ENCODE data around the gene NYAP2. TPM values are rescaled to one million over a fixed set of nuclear protein-coding genes. Genes with fewer than 3 reads are reported as not detected.

The NYAP2 gene
- polyA plus RNA-seq, 2 donors, result 0.08 to 0.09 TPM

DNA sequence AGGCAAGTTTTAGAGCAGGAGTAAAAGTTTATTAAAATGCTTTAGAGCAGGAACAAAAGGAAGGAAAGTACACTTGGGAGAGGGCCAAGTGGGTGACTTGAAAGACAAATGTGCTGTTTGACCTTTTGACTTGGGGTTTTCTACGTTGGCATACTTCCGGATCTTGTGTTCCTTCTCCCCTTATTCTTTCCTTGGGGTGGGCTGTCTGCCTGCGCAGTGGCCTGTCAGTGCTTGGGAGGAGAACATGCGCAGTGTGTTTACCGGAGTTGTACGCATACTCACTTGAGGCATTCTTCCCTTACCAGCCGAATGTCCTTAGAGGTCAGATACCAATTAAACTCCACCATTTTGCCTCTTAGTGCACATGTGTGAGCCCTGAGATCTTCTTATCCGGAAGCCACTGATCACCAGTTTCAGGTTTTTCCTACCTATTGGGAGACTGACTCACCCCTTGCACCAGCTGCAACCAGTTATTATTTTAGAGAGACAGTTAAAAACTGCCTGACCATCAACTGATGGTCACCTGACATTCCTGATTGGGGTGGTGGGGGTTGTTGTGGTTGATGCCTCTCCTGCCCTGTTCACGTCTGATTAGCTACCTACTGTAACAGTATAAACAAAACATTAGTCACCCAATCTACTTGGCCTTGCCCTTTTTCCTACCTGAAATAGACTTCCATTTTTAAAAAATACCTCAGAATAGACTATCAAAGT is 67.5 kb downstream of the NYAP2 start:
- Histone ChIP-seq H3K4me1 (ENCODE audit: control insufficient read depth in 2 of 2, insufficient read depth in 2 of 2, low read length in 1 of 2) (no peaks in the 10 kb centered on the region), H3K4me3 (ENCODE audit: low read depth in 1 of 2, low read length in 2 of 2) (no peak overlapping the region), H3K27me3 (ENCODE audit: control insufficient read depth in 1 of 2, insufficient read depth in 2 of 2, low read length in 2 of 2) (no peaks in the 10 kb centered on the region), H3K27ac (ENCODE audit: low read depth in 2 of 2, low read length in 1 of 2) (no peak overlapping the region), H3K9me3 (ENCODE audit: control insufficient read depth in 2 of 2, insufficient read depth in 1 of 2, low read depth in 1 of 2, low read length in 1 of 2) (no peaks in the 10 kb centered on the region), H3K36me3 (ENCODE audit: control insufficient read depth in 2 of 2, insufficient read depth in 2 of 2, low read length in 1 of 2) (no peaks in the 10 kb centered on the region)
- 63 to 64% methylated on average over 9 of the region's 9 CpGs for WGBS, 2 donors

- H3K27me3 ChIP-seq (ENCODE audit: control insufficient read depth in 1 of 2, insufficient read depth in 2 of 2, low read length in 2 of 2), result no peaks in the 10 kb centered on the region
- 51 to 54% methylated on average over 2 of the region's 2 CpGs for WGBS, 2 donors
- H3K36me3 ChIP-seq (ENCODE audit: control insufficient read depth in 2 of 2, insufficient read depth in 2 of 2, low read length in 1 of 2), result no peaks in the 10 kb centered on the region
- H3K27ac ChIP-seq (ENCODE audit: low read depth in 2 of 2, low read length in 1 of 2), result no peak overlapping the region
- no peaks in the 10 kb centered on the region for H3K4me1 ChIP-seq (ENCODE audit: control insufficient read depth in 2 of 2, insufficient read depth in 2 of 2, low read length in 1 of 2)
- H3K9me3 ChIP-seq (ENCODE audit: control insufficient read depth in 2 of 2, insufficient read depth in 1 of 2, low read depth in 1 of 2, low read length in 1 of 2), result no peaks in the 10 kb centered on the region
- no peak overlapping the region for H3K4me3 ChIP-seq (ENCODE audit: low read depth in 1 of 2, low read length in 2 of 2)
These were observed 68.6 kb downstream of the NYAP2 start for GRCh38 chr2:225468131-225468530.

DNA sequence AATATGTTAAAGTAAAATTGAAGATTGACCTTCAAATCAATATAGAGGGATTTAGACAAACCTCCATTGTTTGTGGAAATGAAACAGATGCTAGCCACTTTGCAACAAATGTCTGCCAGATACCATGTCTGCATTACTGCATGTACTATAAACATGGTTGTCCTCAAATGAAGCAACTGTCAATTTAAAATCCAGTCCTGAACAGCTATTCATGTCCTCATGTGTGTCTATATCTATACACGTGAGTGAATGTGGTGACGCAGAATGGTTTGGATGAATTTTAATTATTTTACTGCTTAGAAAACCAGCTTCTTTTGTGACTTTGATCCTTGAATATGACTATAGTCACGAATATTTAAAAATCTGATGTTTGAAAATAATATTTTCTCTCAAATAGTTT is 71.5 kb downstream of the NYAP2 start:
- Histone ChIP-seq H3K36me3 (ENCODE audit: control insufficient read depth in 2 of 2, insufficient read depth in 2 of 2, low read length in 1 of 2) (no peaks in the 10 kb centered on the region), H3K27ac (ENCODE audit: low read depth in 2 of 2, low read length in 1 of 2) (no peak overlapping the region), H3K27me3 (ENCODE audit: control insufficient read depth in 1 of 2, insufficient read depth in 2 of 2, low read length in 2 of 2) (no peaks in the 10 kb centered on the region), H3K9me3 (ENCODE audit: control insufficient read depth in 2 of 2, insufficient read depth in 1 of 2, low read depth in 1 of 2, low read length in 1 of 2) (no peaks in the 10 kb centered on the region), H3K4me3 (ENCODE audit: low read depth in 1 of 2, low read length in 2 of 2) (no peak overlapping the region), H3K4me1 (ENCODE audit: control insufficient read depth in 2 of 2, insufficient read depth in 2 of 2, low read length in 1 of 2) (no peaks in the 10 kb centered on the region)
- 43 to 56% methylated on average over 3 of the region's 3 CpGs for WGBS, 2 donors

DNA sequence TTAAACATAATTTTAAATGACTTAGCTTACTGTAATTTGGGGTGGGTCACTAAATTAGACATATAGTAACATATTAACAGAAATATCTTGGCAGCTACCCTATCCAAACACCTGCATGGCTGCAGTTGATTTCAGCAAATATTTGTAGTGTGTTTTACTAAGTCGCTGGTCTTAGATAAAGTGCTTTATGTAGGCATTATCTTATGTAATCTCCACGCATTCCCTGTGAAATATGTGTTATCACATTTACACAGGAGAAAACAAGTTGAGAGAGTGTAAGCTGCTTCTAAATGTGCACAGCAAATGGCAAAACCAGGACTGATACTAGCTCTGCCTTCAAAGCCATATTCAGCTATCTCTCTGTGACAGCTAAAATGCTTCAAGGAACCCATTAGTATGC is 72.0 kb downstream of the NYAP2 start:
- H3K4me3 ChIP-seq (ENCODE audit: low read depth in 1 of 2, low read length in 2 of 2), result no peak overlapping the region
- no peaks in the 10 kb centered on the region for H3K36me3 ChIP-seq (ENCODE audit: control insufficient read depth in 2 of 2, insufficient read depth in 2 of 2, low read length in 1 of 2)
- H3K4me1 ChIP-seq (ENCODE audit: control insufficient read depth in 2 of 2, insufficient read depth in 2 of 2, low read length in 1 of 2), result no peaks in the 10 kb centered on the region
- H3K27ac ChIP-seq (ENCODE audit: low read depth in 2 of 2, low read length in 1 of 2), result no peak overlapping the region
- H3K27me3 ChIP-seq (ENCODE audit: control insufficient read depth in 1 of 2, insufficient read depth in 2 of 2, low read length in 2 of 2), result no peaks in the 10 kb centered on the region
- no peaks in the 10 kb centered on the region for H3K9me3 ChIP-seq (ENCODE audit: control insufficient read depth in 2 of 2, insufficient read depth in 1 of 2, low read depth in 1 of 2, low read length in 1 of 2)
- 49 to 53% methylated on average over 2 of the region's 2 CpGs for whole genome bisulfite sequencing, 2 donors

DNA sequence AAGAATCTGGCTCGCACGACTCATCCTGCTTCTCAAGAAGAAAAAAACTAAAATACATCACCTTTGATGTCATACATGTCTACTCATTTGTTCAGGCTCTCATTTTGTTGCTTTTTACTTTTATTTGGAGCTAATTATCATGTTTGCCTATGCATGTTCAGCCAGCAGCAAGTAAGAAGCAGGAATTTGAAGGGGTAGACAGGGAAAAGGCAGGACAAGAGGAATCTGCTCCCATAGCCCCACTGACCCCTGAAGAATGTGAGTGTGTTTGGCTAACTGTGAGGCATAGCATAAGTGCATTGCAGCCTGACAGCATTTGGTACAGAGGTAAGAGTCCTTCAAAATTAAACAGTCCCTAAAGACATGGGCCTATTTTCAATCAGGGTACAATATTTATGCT is 72.7 kb downstream of the NYAP2 start:
- Histone ChIP-seq H3K27ac (ENCODE audit: low read depth in 2 of 2, low read length in 1 of 2) (no peak overlapping the region), H3K4me3 (ENCODE audit: low read depth in 1 of 2, low read length in 2 of 2) (no peak overlapping the region), H3K4me1 (ENCODE audit: control insufficient read depth in 2 of 2, insufficient read depth in 2 of 2, low read length in 1 of 2) (no peaks in the 10 kb centered on the region), H3K27me3 (ENCODE audit: control insufficient read depth in 1 of 2, insufficient read depth in 2 of 2, low read length in 2 of 2) (no peaks in the 10 kb centered on the region), H3K9me3 (ENCODE audit: control insufficient read depth in 2 of 2, insufficient read depth in 1 of 2, low read depth in 1 of 2, low read length in 1 of 2) (no peaks in the 10 kb centered on the region), H3K36me3 (ENCODE audit: control insufficient read depth in 2 of 2, insufficient read depth in 2 of 2, low read length in 1 of 2) (no peaks in the 10 kb centered on the region)
- 35 to 46% methylated on average over 2 of the region's 2 CpGs for WGBS, 2 donors

DNA sequence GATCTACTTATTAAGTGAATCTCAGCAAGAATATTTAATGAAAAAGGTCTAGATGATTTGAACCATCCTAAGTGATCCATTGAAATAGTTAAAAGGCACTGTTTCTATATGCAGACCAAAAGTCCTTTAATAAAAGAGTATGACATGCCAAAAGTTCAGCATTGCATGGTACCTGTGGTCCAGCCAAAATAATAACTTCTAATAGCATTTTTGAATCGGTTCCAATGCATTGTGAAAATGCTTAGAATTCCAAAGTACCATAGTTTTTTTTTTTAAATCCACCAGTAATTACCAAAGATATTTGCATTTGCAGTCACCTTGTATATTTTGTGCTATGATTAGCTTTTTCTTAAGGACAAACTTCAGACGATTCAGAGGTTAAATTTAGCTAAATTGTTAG is 79.9 kb downstream of the NYAP2 start:
- no peak overlapping the region for H3K4me3 ChIP-seq (ENCODE audit: low read depth in 1 of 2, low read length in 2 of 2)
- H3K9me3 ChIP-seq (ENCODE audit: control insufficient read depth in 2 of 2, insufficient read depth in 1 of 2, low read depth in 1 of 2, low read length in 1 of 2), result no peaks in the 10 kb centered on the region
- H3K36me3 ChIP-seq (ENCODE audit: control insufficient read depth in 2 of 2, insufficient read depth in 2 of 2, low read length in 1 of 2), result no peaks in the 10 kb centered on the region
- no peak overlapping the region for H3K27ac ChIP-seq (ENCODE audit: low read depth in 2 of 2, low read length in 1 of 2)
- no peaks in the 10 kb centered on the region for H3K4me1 ChIP-seq (ENCODE audit: control insufficient read depth in 2 of 2, insufficient read depth in 2 of 2, low read length in 1 of 2)
- WGBS, 2 donors, result 58 to 65% methylated on average over 2 of the region's 2 CpGs
- no peaks in the 10 kb centered on the region for H3K27me3 ChIP-seq (ENCODE audit: control insufficient read depth in 1 of 2, insufficient read depth in 2 of 2, low read length in 2 of 2)

- Histone ChIP-seq H3K36me3 (ENCODE audit: control insufficient read depth in 2 of 2, insufficient read depth in 2 of 2, low read length in 1 of 2) (no peaks in the 10 kb centered on the region), H3K9me3 (ENCODE audit: control insufficient read depth in 2 of 2, insufficient read depth in 1 of 2, low read depth in 1 of 2, low read length in 1 of 2) (no peaks in the 10 kb centered on the region), H3K27me3 (ENCODE audit: control insufficient read depth in 1 of 2, insufficient read depth in 2 of 2, low read length in 2 of 2) (no peaks in the 10 kb centered on the region), H3K4me1 (ENCODE audit: control insufficient read depth in 2 of 2, insufficient read depth in 2 of 2, low read length in 1 of 2) (no peaks in the 10 kb centered on the region), H3K4me3 (ENCODE audit: low read depth in 1 of 2, low read length in 2 of 2) (no peak overlapping the region), H3K27ac (ENCODE audit: low read depth in 2 of 2, low read length in 1 of 2) (no peak overlapping the region)
- WGBS, 2 donors, result 78 to 88% methylated on average over 3 of the region's 3 CpGs
These were observed 85.2 kb downstream of the NYAP2 start for GRCh38 chr2:225484751-225485150.

DNA sequence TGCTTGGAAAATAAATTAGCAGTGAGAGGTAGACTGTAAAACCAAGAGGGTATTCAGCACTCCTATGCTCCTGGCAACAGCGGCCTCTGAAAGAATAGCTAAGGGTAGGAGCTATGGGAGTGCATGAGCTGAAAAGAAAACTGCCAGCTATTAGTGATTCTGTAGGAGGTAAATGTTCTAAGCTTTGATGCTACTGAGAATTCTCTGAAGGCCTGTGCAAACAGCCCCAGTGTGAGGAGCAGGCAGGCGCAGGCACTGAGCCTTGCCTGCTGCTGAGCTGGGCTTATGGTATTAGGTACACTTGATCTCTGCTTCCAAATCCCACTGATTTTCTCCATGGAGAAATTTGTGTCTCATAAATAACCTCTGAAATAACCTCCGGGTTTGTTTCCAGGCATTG is 86.7 kb downstream of the NYAP2 start:
- Histone ChIP-seq H3K9me3 (ENCODE audit: control insufficient read depth in 2 of 2, insufficient read depth in 1 of 2, low read depth in 1 of 2, low read length in 1 of 2) (no peaks in the 10 kb centered on the region), H3K27me3 (ENCODE audit: control insufficient read depth in 1 of 2, insufficient read depth in 2 of 2, low read length in 2 of 2) (no peaks in the 10 kb centered on the region), H3K4me3 (ENCODE audit: low read depth in 1 of 2, low read length in 2 of 2) (no peak overlapping the region), H3K36me3 (ENCODE audit: control insufficient read depth in 2 of 2, insufficient read depth in 2 of 2, low read length in 1 of 2) (no peaks in the 10 kb centered on the region), H3K27ac (ENCODE audit: low read depth in 2 of 2, low read length in 1 of 2) (no peak overlapping the region), H3K4me1 (ENCODE audit: control insufficient read depth in 2 of 2, insufficient read depth in 2 of 2, low read length in 1 of 2) (no peaks in the 10 kb centered on the region)
- WGBS, 2 donors, result 70 to 77% methylated on average over 3 of the region's 3 CpGs

DNA sequence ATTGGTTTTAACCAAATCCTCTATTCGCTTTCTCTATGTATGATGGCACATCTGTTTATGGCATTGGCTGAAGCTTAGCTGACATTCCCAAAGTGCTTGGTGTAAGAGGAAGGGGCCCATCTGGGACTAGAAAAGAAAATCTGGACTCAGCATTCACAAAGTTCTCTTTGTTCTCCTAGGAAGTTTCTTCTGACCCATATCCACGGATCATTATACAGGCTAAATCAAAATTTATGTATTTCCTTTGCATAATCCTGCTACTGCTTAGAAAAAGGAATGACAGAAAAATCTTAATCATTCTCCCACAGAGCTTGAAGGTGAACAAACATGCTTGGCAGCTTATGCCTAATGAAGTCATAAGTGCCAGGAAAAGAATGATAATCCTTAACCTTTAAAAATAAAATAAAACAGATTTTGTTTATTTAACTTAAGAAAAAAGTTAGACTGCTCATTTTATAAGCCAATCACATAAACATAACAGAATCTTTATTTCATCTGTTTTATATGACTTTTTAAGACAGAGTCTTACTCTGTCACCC is 88.4 kb downstream of the NYAP2 start:
- no peaks in the 10 kb centered on the region for H3K27me3 ChIP-seq (ENCODE audit: control insufficient read depth in 1 of 2, insufficient read depth in 2 of 2, low read length in 2 of 2)
- H3K9me3 ChIP-seq (ENCODE audit: control insufficient read depth in 2 of 2, insufficient read depth in 1 of 2, low read depth in 1 of 2, low read length in 1 of 2), result no peaks in the 10 kb centered on the region
- no peaks in the 10 kb centered on the region for H3K36me3 ChIP-seq (ENCODE audit: control insufficient read depth in 2 of 2, insufficient read depth in 2 of 2, low read length in 1 of 2)
- no peaks in the 10 kb centered on the region for H3K4me1 ChIP-seq (ENCODE audit: control insufficient read depth in 2 of 2, insufficient read depth in 2 of 2, low read length in 1 of 2)
- H3K4me3 ChIP-seq (ENCODE audit: low read depth in 1 of 2, low read length in 2 of 2), result no peak overlapping the region
- H3K27ac ChIP-seq (ENCODE audit: low read depth in 2 of 2, low read length in 1 of 2), result no peak overlapping the region
- 52 to 56% methylated on average over 2 of the region's 2 CpGs for WGBS, 2 donors

DNA sequence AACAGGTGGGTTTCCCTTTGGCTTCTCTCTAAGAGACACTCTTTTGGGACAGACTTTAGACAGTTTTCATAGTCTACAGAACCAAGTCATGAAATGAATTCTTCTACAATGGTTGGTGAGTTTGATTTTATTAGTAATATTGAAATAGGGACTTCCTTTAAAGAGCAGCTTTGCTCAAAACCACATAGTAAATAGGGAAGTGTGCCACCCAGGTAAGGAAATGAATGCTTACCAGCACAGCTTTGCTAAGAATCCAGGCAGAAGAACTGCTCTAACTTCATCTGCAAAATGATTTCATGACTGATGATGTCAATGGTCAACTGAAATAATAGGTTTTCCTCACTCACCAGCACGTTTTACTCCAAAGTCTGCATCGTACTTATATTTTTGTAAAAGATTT is 89.2 kb downstream of the NYAP2 start:
- H3K27me3 ChIP-seq (ENCODE audit: control insufficient read depth in 1 of 2, insufficient read depth in 2 of 2, low read length in 2 of 2), result no peaks in the 10 kb centered on the region
- H3K4me3 ChIP-seq (ENCODE audit: low read depth in 1 of 2, low read length in 2 of 2), result no peak overlapping the region
- 74 to 84% methylated on average over 2 of the region's 2 CpGs for WGBS, 2 donors
- no peaks in the 10 kb centered on the region for H3K36me3 ChIP-seq (ENCODE audit: control insufficient read depth in 2 of 2, insufficient read depth in 2 of 2, low read length in 1 of 2)
- H3K4me1 ChIP-seq (ENCODE audit: control insufficient read depth in 2 of 2, insufficient read depth in 2 of 2, low read length in 1 of 2), result no peaks in the 10 kb centered on the region
- H3K9me3 ChIP-seq (ENCODE audit: control insufficient read depth in 2 of 2, insufficient read depth in 1 of 2, low read depth in 1 of 2, low read length in 1 of 2), result no peaks in the 10 kb centered on the region
- no peak overlapping the region for H3K27ac ChIP-seq (ENCODE audit: low read depth in 2 of 2, low read length in 1 of 2)

All from esophagus (tissue), 2 donors.